Measurements from ENCODE around the gene USHBP1. TPM values are rescaled to one million over a fixed set of nuclear protein-coding genes. Genes with fewer than 3 reads are reported as not detected.

The USHBP1 gene
- polyA plus RNA-seq, 1 donor from 2014 or later, result 0.59 TPM

- TF ChIP-seq REST (IDR thresholded peaks at IDR 0.05; ENCODE audit: borderline replicate concordance), result peak; percentile 26
- TF ChIP-seq POLR2AphosphoS5 (IDR thresholded peaks at IDR 0.05), result peak; percentile 67
Measured at GRCh38 chr19:17303167-17303939, 38.8 kb upstream of the USHBP1 start, which contains the start of gene ABHD8 (continued).

- no peaks in the 10 kb centered on the region for H3F3A ChIP-seq (ENCODE audit: insufficient read depth, low read length, poor library complexity, severe bottlenecking)
- peak overlapping the region; percentile 80 for H3K4me2 ChIP-seq (ENCODE audit: low read length)
- no peaks in the 10 kb centered on the region for H3K9me2 ChIP-seq (ENCODE audit: insufficient read depth, low read length)
- peak overlapping the region; percentile 77 for H2AFZ ChIP-seq (ENCODE audit: low read depth, low read length)
- no peaks in the 10 kb centered on the region for H3K27me3 ChIP-seq (ENCODE audit: insufficient read depth, low read depth, low read length)
- H4K20me1 ChIP-seq (ENCODE audit: insufficient read depth), result no peaks in the 10 kb centered on the region
- H3K36me3 ChIP-seq (ENCODE audit: insufficient read depth, low read length), result no peaks in the 10 kb centered on the region
- peak overlapping the region; percentile 79 for H3K9ac ChIP-seq (ENCODE audit: low read length)
- H3K4me3 ChIP-seq (ENCODE audit: low read length), result peak overlapping the region; percentile 84
- H3K9me3 ChIP-seq (ENCODE audit: low read length), result peaks cover 5% of the 10 kb centered on the region
- H3K27ac ChIP-seq (ENCODE audit: low read length), result no peak overlapping the region
- no peak for TF ChIP-seq EP300 (conservative IDR thresholded peaks at IDR 0.05; ENCODE audit: poor library complexity, severe bottlenecking)
- H3K79me2 ChIP-seq (replicated peaks; ENCODE audit: insufficient read depth, low read length), result no peaks in the 10 kb centered on the region
Measured at GRCh38 chr19:17302391-17303166, 38.0 kb upstream of the USHBP1 start.

GRCh38 chr19:17300992-17301619 lies 36.6 kb upstream of the USHBP1 start:
- Histone ChIP-seq H3K9me3 (ENCODE audit: low read length) (peaks cover 5% of the 10 kb centered on the region), H3K79me2 (replicated peaks; ENCODE audit: insufficient read depth, low read length) (no peaks in the 10 kb centered on the region), H3K27me3 (ENCODE audit: insufficient read depth, low read depth, low read length) (no peaks in the 10 kb centered on the region), H3K27ac (ENCODE audit: low read length) (no peak overlapping the region), H3K36me3 (ENCODE audit: insufficient read depth, low read length) (no peaks in the 10 kb centered on the region), H3K4me3 (ENCODE audit: low read length) (no peak overlapping the region), H2AFZ (ENCODE audit: low read depth, low read length) (no peak overlapping the region), H3K4me2 (ENCODE audit: low read length) (no peak overlapping the region), H3K9ac (ENCODE audit: low read length) (no peak overlapping the region), H3F3A (ENCODE audit: insufficient read depth, low read length, poor library complexity, severe bottlenecking) (no peaks in the 10 kb centered on the region), H4K20me1 (ENCODE audit: insufficient read depth) (no peaks in the 10 kb centered on the region), H3K9me2 (ENCODE audit: insufficient read depth, low read length) (no peaks in the 10 kb centered on the region)
- no peak for TF ChIP-seq POLR2AphosphoS5 (IDR thresholded peaks at IDR 0.05)
- no peak for TF ChIP-seq TAF1 (IDR thresholded peaks at IDR 0.05; ENCODE audit: low read depth)
- no peak for TF ChIP-seq EZH2 (IDR thresholded peaks at IDR 0.05; ENCODE audit: borderline replicate concordance, insufficient read depth, low read length, poor library complexity, severe bottlenecking)
- no peak for TF ChIP-seq CTCF (IDR thresholded peaks at IDR 0.05; ENCODE audit: poor library complexity, severe bottlenecking)
- TF ChIP-seq REST (IDR thresholded peaks at IDR 0.05; ENCODE audit: borderline replicate concordance), result no peak
- no peak for TF ChIP-seq MXI1 (conservative IDR thresholded peaks at IDR 0.05; ENCODE audit: poor library complexity, severe bottlenecking)
- TF ChIP-seq SMC3 (conservative IDR thresholded peaks at IDR 0.05; ENCODE audit: poor library complexity), result no peak
- TF ChIP-seq RAD21 (conservative IDR thresholded peaks at IDR 0.05), result no peak
- TF ChIP-seq EP300 (conservative IDR thresholded peaks at IDR 0.05; ENCODE audit: poor library complexity, severe bottlenecking), result no peak
